ENCODE measurements around the gene RFK. TPM values are rescaled to one million over a fixed set of nuclear protein-coding genes. Genes with fewer than 3 reads are reported as not detected.
A peak's percentile ranks its signal among the peaks of the same experiment; 100 is the strongest.
"Not testable (repeated sequence)": the region's sequence is repeated elsewhere in the genome, so short reads cannot be mapped to it uniquely, and the experiment has no call there.

The RFK gene
- 25.0 TPM for total RNA-seq
- 14.8 TPM for polyA plus RNA-seq

GRCh38 chr9:76394195-76394959 lies at the start of gene RFK:
Gene RFK, minus strand, starts transcription at chr9:76394426. Its CDS starts 255 bp downstream, at chr9:76394171.
- Histone ChIP-seq H3K4me1 (ENCODE audit: insufficient read depth) (no peaks in the 10 kb centered on the region), H3K36me3 (ENCODE audit: insufficient read depth) (no peaks in the 10 kb centered on the region), H3K4me3 (ENCODE audit: low read depth, low read length) (peak within 1 kb of the TSS; percentile 73), H3K27ac (ENCODE audit: low read depth) (peak within 1 kb of the TSS; percentile 83)
- under 1% methylated on average over 81 of the region's 81 CpGs for WGBS
- DNase-seq (ENCODE audit: extremely low spot score): peak; percentile 84

DNA sequence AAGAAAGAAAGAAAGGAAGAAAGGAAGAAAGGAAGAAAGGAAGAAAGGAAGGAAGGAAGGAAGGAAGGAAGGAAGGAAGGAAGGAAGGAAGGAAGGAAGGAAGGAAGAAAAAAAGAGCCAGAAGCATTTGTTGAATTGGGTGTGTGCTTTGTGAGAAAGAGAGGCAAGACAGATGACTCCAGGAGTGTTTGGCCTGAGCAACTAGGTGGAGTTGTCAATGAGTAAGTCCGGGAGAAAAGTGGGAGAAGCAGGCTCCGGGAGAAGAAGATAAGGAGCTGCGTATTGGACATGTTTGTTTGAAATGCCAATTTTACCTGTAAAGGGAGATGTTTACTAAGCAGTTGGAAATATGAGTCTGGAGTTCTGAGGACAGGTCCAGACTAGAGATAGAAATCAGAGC lies 49.7 kb upstream of the RFK start:
- no peak overlapping the region for H3K27ac ChIP-seq (ENCODE audit: low read depth)
- no peaks in the 10 kb centered on the region for H3K36me3 ChIP-seq (ENCODE audit: insufficient read depth)
- 81% methylated on average over 3 of the region's 3 CpGs for WGBS
- H3K4me3 ChIP-seq (ENCODE audit: low read depth, low read length): no peak overlapping the region
- H3K4me1 ChIP-seq (ENCODE audit: insufficient read depth): no peaks in the 10 kb centered on the region
- DNase-seq (ENCODE audit: extremely low spot score): no peak

- Histone ChIP-seq H3K27ac (ENCODE audit: low read depth) (no peak overlapping the region), H3K4me1 (ENCODE audit: insufficient read depth) (no peaks in the 10 kb centered on the region), H3K4me3 (ENCODE audit: low read depth, low read length) (no peak overlapping the region), H3K36me3 (ENCODE audit: insufficient read depth) (no peaks in the 10 kb centered on the region)
- DNase-seq (ENCODE audit: extremely low spot score): no peak
- WGBS: 91% methylated on average over 10 of the region's 10 CpGs
Measured at GRCh38 chr9:76441551-76442322, 47.5 kb upstream of the RFK start.

DNA sequence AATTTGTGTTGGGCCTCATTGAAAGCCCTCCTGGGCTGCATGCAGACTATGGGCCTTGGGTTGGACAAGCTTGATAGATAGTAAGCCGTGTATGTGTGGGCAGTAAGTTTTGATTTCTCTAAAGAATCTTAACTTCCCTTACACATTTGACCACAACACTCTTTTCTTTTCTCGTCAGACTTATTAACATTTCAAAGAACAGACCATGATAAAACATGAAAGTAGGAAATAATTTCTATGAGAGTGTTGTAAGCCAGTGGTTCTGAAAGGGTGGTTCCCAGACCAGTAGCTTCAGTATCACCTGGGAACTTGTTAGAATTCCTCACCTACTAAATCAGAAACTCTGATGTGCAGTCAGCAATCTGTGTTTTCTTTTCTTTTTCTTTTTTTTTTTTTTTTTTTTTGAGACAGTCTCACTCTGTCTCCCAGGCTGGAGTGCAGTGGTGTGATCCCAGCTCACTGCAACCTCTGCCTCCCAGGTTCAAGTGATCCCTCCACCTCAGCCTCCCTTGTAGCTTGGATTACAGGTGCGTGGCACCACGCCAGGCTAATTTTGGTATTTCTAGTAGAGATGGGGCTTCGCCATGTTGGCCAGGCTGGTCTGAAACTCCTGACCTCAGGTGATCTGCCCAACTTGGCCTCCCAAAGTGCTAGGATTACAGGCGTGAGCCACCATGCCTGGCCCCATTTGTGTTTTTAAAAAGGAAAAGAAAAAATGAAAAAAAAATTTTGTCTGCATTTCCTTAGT lies 44.8 kb upstream of the RFK start:
- WGBS: 92% methylated on average over 6 of the region's 6 CpGs
- DNase-seq (ENCODE audit: extremely low spot score): no peak
- Histone ChIP-seq H3K36me3 (ENCODE audit: insufficient read depth) (no peaks in the 10 kb centered on the region), H3K4me1 (ENCODE audit: insufficient read depth) (no peaks in the 10 kb centered on the region), H3K4me3 (ENCODE audit: low read depth, low read length) (no peak overlapping the region), H3K27ac (ENCODE audit: low read depth) (no peak overlapping the region)

DNA sequence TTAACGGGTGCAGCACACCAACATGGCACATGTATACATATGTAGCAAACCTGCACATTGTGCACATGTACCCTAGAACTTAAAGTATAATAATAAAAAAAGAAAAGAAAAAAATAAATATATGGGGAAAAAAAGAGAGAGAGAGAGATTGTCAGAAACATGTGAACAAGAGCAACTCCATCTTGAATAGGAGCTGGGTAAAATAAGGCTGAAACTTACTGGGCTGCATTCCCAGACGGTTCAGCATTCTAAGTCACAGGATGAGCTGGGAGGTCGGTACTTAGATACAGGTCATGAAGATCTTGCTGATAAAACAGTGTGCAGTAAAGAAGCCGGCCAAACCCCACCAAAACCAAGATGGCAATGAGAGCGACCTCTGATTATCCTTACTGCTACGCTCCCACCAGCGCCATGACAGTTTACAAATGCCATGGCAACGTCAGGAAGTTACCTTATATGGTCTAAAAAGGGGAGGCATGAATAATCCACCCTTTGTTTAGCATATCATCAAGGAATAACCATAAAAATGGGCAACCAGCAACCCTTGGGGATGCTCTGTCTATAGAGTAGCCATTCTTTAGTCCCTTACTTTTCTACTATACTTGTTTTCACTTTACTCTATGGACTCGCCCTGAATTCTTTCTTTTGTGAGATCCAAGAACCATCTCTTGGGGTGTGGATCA lies 42.9 kb upstream of the RFK start:
- DNase-seq (ENCODE audit: extremely low spot score); H3K4me1 ChIP-seq (ENCODE audit: insufficient read depth); H3K27ac ChIP-seq (ENCODE audit: low read depth); H3K36me3 ChIP-seq (ENCODE audit: insufficient read depth); H3K4me3 ChIP-seq (ENCODE audit: low read depth, low read length): not testable (repeated sequence)
- WGBS: 77% methylated on average over 9 of the region's 9 CpGs

DNA sequence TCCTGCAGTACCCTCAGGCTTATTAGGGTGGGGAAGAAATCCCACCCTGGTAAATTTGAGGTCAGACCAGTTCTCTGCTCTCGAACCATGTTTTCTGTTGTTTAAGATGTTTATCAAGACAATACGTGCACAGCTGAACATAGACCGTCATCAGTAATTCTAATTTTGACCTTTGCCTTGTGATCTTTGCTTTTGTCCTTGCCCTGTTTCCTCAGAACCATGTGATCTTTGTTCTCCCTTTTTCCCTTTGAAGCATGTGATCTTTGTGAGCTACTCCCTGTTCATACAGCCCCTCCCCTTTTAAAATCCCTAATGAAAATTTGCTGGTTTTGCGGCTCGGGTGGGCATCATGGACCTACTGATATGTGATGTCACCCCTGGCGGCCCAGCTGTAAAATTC lies 40.7 kb upstream of the RFK start:
- 90% methylated on average over 6 of the region's 6 CpGs for WGBS
- not testable (repeated sequence) for H3K4me3 ChIP-seq (ENCODE audit: low read depth, low read length); H3K36me3 ChIP-seq (ENCODE audit: insufficient read depth); H3K4me1 ChIP-seq (ENCODE audit: insufficient read depth); DNase-seq (ENCODE audit: extremely low spot score); H3K27ac ChIP-seq (ENCODE audit: low read depth)

GRCh38 chr9:76433836-76434235 lies 39.6 kb upstream of the RFK start:
- no peak overlapping the region for H3K4me3 ChIP-seq (ENCODE audit: low read depth, low read length)
- H3K27ac ChIP-seq (ENCODE audit: low read depth): no peak overlapping the region
- no peaks in the 10 kb centered on the region for H3K36me3 ChIP-seq (ENCODE audit: insufficient read depth)
- WGBS: 79% methylated on average over 3 of the region's 3 CpGs
- no peaks in the 10 kb centered on the region for H3K4me1 ChIP-seq (ENCODE audit: insufficient read depth)
- DNase-seq (ENCODE audit: extremely low spot score): no peak

- 93% methylated on average over 5 of the region's 5 CpGs for WGBS
- H3K36me3 ChIP-seq (ENCODE audit: insufficient read depth): no peaks in the 10 kb centered on the region
- H3K4me1 ChIP-seq (ENCODE audit: insufficient read depth): no peaks in the 10 kb centered on the region
- H3K27ac ChIP-seq (ENCODE audit: low read depth): no peak overlapping the region
- no peak overlapping the region for H3K4me3 ChIP-seq (ENCODE audit: low read depth, low read length)
- no peak for DNase-seq (ENCODE audit: extremely low spot score)
Measured at GRCh38 chr9:76433406-76433805, 39.2 kb upstream of the RFK start.

- H3K27ac ChIP-seq (ENCODE audit: low read depth): no peak overlapping the region
- H3K4me3 ChIP-seq (ENCODE audit: low read depth, low read length): no peak overlapping the region
- no peaks in the 10 kb centered on the region for H3K4me1 ChIP-seq (ENCODE audit: insufficient read depth)
- H3K36me3 ChIP-seq (ENCODE audit: insufficient read depth): no peaks in the 10 kb centered on the region
- no peak for DNase-seq (ENCODE audit: extremely low spot score)
- WGBS: 80% methylated on average over 8 of the region's 8 CpGs
Measured at GRCh38 chr9:76431601-76432000, 37.4 kb upstream of the RFK start.

- WGBS: 80% methylated on average over 7 of the region's 7 CpGs
- Histone ChIP-seq H3K36me3 (ENCODE audit: insufficient read depth) (no peaks in the 10 kb centered on the region), H3K4me3 (ENCODE audit: low read depth, low read length) (no peak overlapping the region), H3K27ac (ENCODE audit: low read depth) (no peak overlapping the region), H3K4me1 (ENCODE audit: insufficient read depth) (no peaks in the 10 kb centered on the region)
- no peak for DNase-seq (ENCODE audit: extremely low spot score)
Measured at GRCh38 chr9:76426807-76427419, 32.7 kb upstream of the RFK start.

- 88% methylated on average over 8 of the region's 8 CpGs for WGBS
- no peaks in the 10 kb centered on the region for H3K4me1 ChIP-seq (ENCODE audit: insufficient read depth)
- no peak for DNase-seq (ENCODE audit: extremely low spot score)
- no peaks in the 10 kb centered on the region for H3K36me3 ChIP-seq (ENCODE audit: insufficient read depth)
- H3K4me3 ChIP-seq (ENCODE audit: low read depth, low read length): no peak overlapping the region
- no peak overlapping the region for H3K27ac ChIP-seq (ENCODE audit: low read depth)
Measured at GRCh38 chr9:76425677-76426453, 31.6 kb upstream of the RFK start.

- no peak for DNase-seq (ENCODE audit: extremely low spot score)
- WGBS: 90% methylated on average over 4 of the region's 4 CpGs
- Histone ChIP-seq H3K36me3 (ENCODE audit: insufficient read depth) (no peaks in the 10 kb centered on the region), H3K4me3 (ENCODE audit: low read depth, low read length) (no peak overlapping the region), H3K27ac (ENCODE audit: low read depth) (no peak overlapping the region), H3K4me1 (ENCODE audit: insufficient read depth) (no peaks in the 10 kb centered on the region)
Measured at GRCh38 chr9:76424491-76424890, 30.3 kb upstream of the RFK start.
